PC-3 (cell line): ENCODE data around the gene PITPNM3. TPM values are rescaled to one million over a fixed set of nuclear protein-coding genes. Genes with fewer than 3 reads are reported as not detected.

Experiments
- ATAC-seq: fragments of 200-7000 bp; cut with Tn5 transposase; 2 replicates; pipeline ENCODE4 v1.9.1; 2020; ENCODE audit warnings: mild to moderate bottlenecking, moderate library complexity
- BruUV-seq: library from RNA; stranded (reverse); fragments of 400-500 nt; replicated peaks from 2 replicates; lab custom pipeline; 2021; lab: Mats Ljungman, UMichigan
- CTCF ChIA-PET: fragments of 300-600 bp; sonication (Branson Sonifier 250); formaldehyde crosslinking; loops from one replicate; lab custom pipeline; 2022; ENCODE audit warnings: antibody characterized with exemption; lab: Charles Lee
- POLR2A ChIA-PET: fragments of 300-600 bp; sonication (Branson Sonifier 250); formaldehyde crosslinking; loops from one replicate; lab custom pipeline; 2022; ENCODE audit warnings: antibody characterized with exemption; ENCODE audit not compliant: unreplicated experiment; lab: Charles Lee
- DNase-seq: peaks from one replicate; pipeline ENCODE4 v3.0.0-alpha.2; 2015
- H2AFZ ChIP-seq: fragments of 300-600 bp; sonication (generic); 2 replicates; pipeline ENCODE4 v1.6.0; 2016; ENCODE audit warnings: antibody characterized with exemption, low read length
- H3F3A ChIP-seq: fragments of 300-600 bp; sonication (generic); one replicate; pipeline ENCODE4 v1.6.0; 2017; ENCODE audit warnings: antibody characterized with exemption, low read length, control low read depth, mild to moderate bottlenecking; ENCODE audit not compliant: unreplicated experiment
- H3K27ac ChIP-seq: fragments of 300-600 bp; sonication (generic); 2 replicates; pipeline ENCODE4 v1.5.1; 2016; ENCODE audit warnings: mild to moderate bottlenecking, low read length
- H3K27me3 ChIP-seq: fragments of 300-600 bp; sonication (generic); 2 replicates; pipeline ENCODE4 v1.6.1; 2016; ENCODE audit warnings: low read length, mixed read lengths
- H3K36me3 ChIP-seq: fragments of 300-600 bp; sonication (generic); 2 replicates; pipeline ENCODE4 v1.6.1; 2016; ENCODE audit warnings: low read depth, mixed run types, low read length, mixed read lengths
- H3K4me1 ChIP-seq: fragments of 300-600 bp; sonication (generic); 2 replicates; pipeline ENCODE4 v1.5.1; 2016; ENCODE audit warnings: low read length; ENCODE audit not compliant: insufficient read depth
- H3K4me2 ChIP-seq: fragments of 300-600 bp; sonication (generic); 2 replicates; pipeline ENCODE4 v1.6.0; 2016; ENCODE audit warnings: low read length
- H3K4me3 ChIP-seq: fragments of 300-600 bp; sonication (generic); 2 replicates; pipeline ENCODE4 v1.5.1; 2016; ENCODE audit warnings: mild to moderate bottlenecking, low read length, mixed read lengths
- H3K79me2 ChIP-seq: fragments of 300-600 bp; sonication (generic); 2 replicates; pipeline ENCODE4 v1.6.1; 2017; ENCODE audit warnings: low read length, mixed read lengths
- H3K9ac ChIP-seq: fragments of 300-600 bp; sonication (generic); 2 replicates; pipeline ENCODE4 v1.6.0; 2016; ENCODE audit warnings: mild to moderate bottlenecking, low read length
- H3K9me2 ChIP-seq: fragments of 300-600 bp; sonication (generic); replicated peaks from 2 replicates; pipeline ENCODE4 v1.6.1; 2016; ENCODE audit warnings: mixed run types, low read length, mixed read lengths
- H3K9me3 ChIP-seq: fragments of 300-600 bp; sonication (generic); 2 replicates; pipeline ENCODE4 v1.6.1; 2016; ENCODE audit warnings: low read length, mixed read lengths
- H4K20me1 ChIP-seq: fragments of 300-600 bp; sonication (generic); 2 replicates; pipeline ENCODE4 v1.6.1; 2016; ENCODE audit warnings: low read length, mixed read lengths
- EZH2 ChIP-seq: fragments of 300-600 bp; sonication (generic); IDR thresholded peaks from one replicate; pipeline ENCODE4 v1.6.1; 2017; ENCODE audit warnings: antibody characterized with exemption, mild to moderate bottlenecking, low read length; ENCODE audit not compliant: unreplicated experiment
- EZH2phosphoT487 ChIP-seq: fragments of 300-600 bp; sonication (generic); IDR thresholded peaks from 2 replicates; pipeline ENCODE4 v1.6.1; 2018; ENCODE audit warnings: mild to moderate bottlenecking, antibody characterized with exemption, low read length, borderline replicate concordance
- intact Hi-C: fragments of 100-400 bp; cut with micrococcal nuclease; formaldehyde crosslinking; loops from 2 replicates; pipeline ENCODE4 v1.9.0; 2023
- total RNA-seq: library from RNA; depleted of rRNA; stranded (reverse); fragments of >200 nt; gene quantifications from 2 replicates; pipeline ENCODE4 v1.2.3, GENCODE V29; 2014
- TF ChIP-seq, protein P1 (sequence below): fragments of 300-600 bp; sonication (generic); conservative IDR thresholded peaks from 2 replicates; pipeline ENCODE4 v1.5.1; 2017; ENCODE audit warnings: antibody characterized with exemption, low read depth, mild to moderate bottlenecking, low read length

Gene PITPNM3
- total RNA-seq, 1 experiment from 2014 or later = 7.1 TPM

DNA sequence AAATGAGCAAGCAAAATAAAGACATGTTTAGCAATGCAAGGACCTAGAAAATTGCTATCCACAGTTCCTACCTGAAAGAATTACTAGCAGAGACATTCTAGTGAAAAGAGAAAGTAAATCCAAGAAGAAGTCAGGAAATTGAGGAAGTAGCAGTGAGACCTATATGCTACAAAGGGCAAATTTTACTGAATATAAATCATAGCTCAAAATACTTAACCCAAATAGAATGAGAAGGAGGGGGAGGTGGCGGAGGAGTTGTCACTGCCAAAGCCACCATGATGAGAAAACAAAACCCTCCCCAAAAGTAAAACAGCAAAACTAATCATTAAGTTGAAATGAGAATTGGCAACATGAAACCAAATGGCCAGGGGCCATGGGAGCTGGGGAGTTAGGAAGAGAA lies 39.3 kb downstream of the PITPNM3 start:
- Histone ChIP-seq H3K79me2 (no peaks in the 10 kb centered on the region), H3K27me3 (no peaks in the 10 kb centered on the region), H2AFZ (no peak overlapping the region), H4K20me1 (no peaks in the 10 kb centered on the region), H3K9ac (no peak overlapping the region), H3K4me1 (no peaks in the 10 kb centered on the region), H3K4me3 (no peak overlapping the region), H3K36me3 (no peaks in the 10 kb centered on the region), H3K9me3 (no peaks in the 10 kb centered on the region), H3K9me2 (no peaks in the 10 kb centered on the region), H3K4me2 (no peak overlapping the region), H3K27ac (no peak overlapping the region), H3F3A (no peaks in the 10 kb centered on the region)
- ChIA-PET CTCF (no interaction called here), POLR2A (no interaction called here)
- no peak for DNase-seq
- no TSS peak for BruUV-seq
- TF ChIP-seq, protein P1, sequence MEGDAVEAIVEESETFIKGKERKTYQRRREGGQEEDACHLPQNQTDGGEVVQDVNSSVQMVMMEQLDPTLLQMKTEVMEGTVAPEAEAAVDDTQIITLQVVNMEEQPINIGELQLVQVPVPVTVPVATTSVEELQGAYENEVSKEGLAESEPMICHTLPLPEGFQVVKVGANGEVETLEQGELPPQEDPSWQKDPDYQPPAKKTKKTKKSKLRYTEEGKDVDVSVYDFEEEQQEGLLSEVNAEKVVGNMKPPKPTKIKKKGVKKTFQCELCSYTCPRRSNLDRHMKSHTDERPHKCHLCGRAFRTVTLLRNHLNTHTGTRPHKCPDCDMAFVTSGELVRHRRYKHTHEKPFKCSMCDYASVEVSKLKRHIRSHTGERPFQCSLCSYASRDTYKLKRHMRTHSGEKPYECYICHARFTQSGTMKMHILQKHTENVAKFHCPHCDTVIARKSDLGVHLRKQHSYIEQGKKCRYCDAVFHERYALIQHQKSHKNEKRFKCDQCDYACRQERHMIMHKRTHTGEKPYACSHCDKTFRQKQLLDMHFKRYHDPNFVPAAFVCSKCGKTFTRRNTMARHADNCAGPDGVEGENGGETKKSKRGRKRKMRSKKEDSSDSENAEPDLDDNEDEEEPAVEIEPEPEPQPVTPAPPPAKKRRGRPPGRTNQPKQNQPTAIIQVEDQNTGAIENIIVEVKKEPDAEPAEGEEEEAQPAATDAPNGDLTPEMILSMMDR = no peak
- TF ChIP-seq EZH2 (no peak), EZH2phosphoT487 (no peak)
- intact Hi-C loops = no loop called here
- ATAC-seq = no peak

DNA sequence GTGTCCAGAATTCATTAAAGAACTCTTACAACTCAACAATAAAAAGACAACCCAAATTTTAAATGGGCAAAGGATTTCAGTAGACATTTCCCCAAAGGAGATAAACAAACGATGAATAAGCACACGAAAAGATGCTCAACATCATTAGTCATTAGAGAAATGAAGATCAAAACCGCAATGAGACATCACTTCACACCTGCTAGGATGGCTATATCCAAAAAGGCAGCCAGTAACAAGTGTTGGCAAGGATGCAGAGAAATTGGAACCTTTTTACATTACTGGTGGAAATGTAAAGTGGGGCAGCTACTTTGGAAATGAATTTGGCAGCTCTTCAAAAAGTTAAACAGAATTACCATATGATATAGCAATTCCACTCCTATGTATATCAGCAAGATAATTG lies 42.0 kb downstream of the PITPNM3 start:
- ChIA-PET CTCF (no interaction called here), POLR2A (no interaction called here)
- H3K9ac ChIP-seq = no peak overlapping the region
- H3K36me3 ChIP-seq = no peaks in the 10 kb centered on the region
- H4K20me1 ChIP-seq = no peaks in the 10 kb centered on the region
- H3K79me2 ChIP-seq = no peaks in the 10 kb centered on the region
- no peaks in the 10 kb centered on the region for H3F3A ChIP-seq
- ATAC-seq (no peak), DNase-seq (no peak)
- H3K27me3 ChIP-seq = no peaks in the 10 kb centered on the region
- intact Hi-C loops = no loop called here
- no TSS peak for BruUV-seq
- no peaks in the 10 kb centered on the region for H3K9me2 ChIP-seq
- H3K4me3 ChIP-seq = no peak overlapping the region
- H3K9me3 ChIP-seq = no peaks in the 10 kb centered on the region
- H3K27ac ChIP-seq = no peak overlapping the region
- H3K4me2 ChIP-seq = no peak overlapping the region
- H3K4me1 ChIP-seq = peaks cover 6% of the 10 kb centered on the region; the same call in 1 of the 2 replicates
- H2AFZ ChIP-seq = no peak overlapping the region
- TF ChIP-seq, protein P1 = no peak
- TF ChIP-seq EZH2 (no peak), EZH2phosphoT487 (no peak)

GRCh38 chr17:6512552-6512951 lies 43.8 kb downstream of the PITPNM3 start:
- intact Hi-C loops = no loop called here

More at GRCh38 chr17:6512552-6512951, 43.8 kb downstream of the PITPNM3 start:
- no peaks in the 10 kb centered on the region for H3K9me2 ChIP-seq
- no peak for ATAC-seq
- no peak overlapping the region for H2AFZ ChIP-seq
- H3K4me2 ChIP-seq = no peak overlapping the region
- H3K36me3 ChIP-seq = no peaks in the 10 kb centered on the region
- H3K9me3 ChIP-seq = no peaks in the 10 kb centered on the region
- TF ChIP-seq EZH2phosphoT487 = no peak
- H4K20me1 ChIP-seq = no peaks in the 10 kb centered on the region
- ChIA-PET POLR2A (interaction anchor here (0.7 kb wide), 1 partner anchor 411 kb away, joined by 3 read pairs; no protein-coding TSS in a partner anchor), CTCF (no interaction called here)
- no peak for DNase-seq
- H3K9ac ChIP-seq = no peak overlapping the region
- H3K27me3 ChIP-seq = no peaks in the 10 kb centered on the region
- H3K4me3 ChIP-seq = no peak overlapping the region
- H3K4me1 ChIP-seq = peaks cover 17% of the 10 kb centered on the region
- no peaks in the 10 kb centered on the region for H3K79me2 ChIP-seq
- H3F3A ChIP-seq = no peaks in the 10 kb centered on the region
- BruUV-seq = no TSS peak
- no peak overlapping the region for H3K27ac ChIP-seq
